NOMO-1 treated with dmso at 0.1 percent for 144 hours (cell line): ENCODE results near the gene RNF151.
A peak's percentile ranks its signal among the peaks of the same experiment; 100 is the strongest.
"Not testable (repeated sequence)": the region's sequence is repeated elsewhere in the genome, so short reads cannot be mapped to it uniquely, and the experiment has no call there.

ENCODE experiments used
- DNase-seq: peaks from one replicate; lab custom pipeline; 2025; ENCODE audit not compliant: unreplicated experiment; lab: John Stamatoyannopoulos, UW

RNF151 gene

GRCh38 chr16:1938910-1939309 is 27.7 kb upstream of the RNF151 start:
- DNase-seq: no peak

- not testable (repeated sequence) for DNase-seq
These were observed 26.8 kb upstream of the RNF151 start for GRCh38 chr16:1939833-1940232.

GRCh38 chr16:1940273-1941161 is 26.1 kb upstream of the RNF151 start:
- no peak for DNase-seq

GRCh38 chr16:1941162-1942046 is 25.3 kb upstream of the RNF151 start:
- DNase-seq: peak; percentile 36

GRCh38 chr16:1942047-1942809 is 24.4 kb upstream of the RNF151 start:
- peak; percentile 55 for DNase-seq

- DNase-seq: peak; percentile 98
These were observed 23.6 kb upstream of the RNF151 start, which contains the start of gene MSRB1 for GRCh38 chr16:1942810-1943726. Gene MSRB1, minus strand, starts transcription at chr16:1943199. Its CDS starts 43 bp downstream, at chr16:1943156.

- no peak for DNase-seq
These were observed 21.9 kb upstream of the RNF151 start for GRCh38 chr16:1944612-1945199.

GRCh38 chr16:1945559-1946391 is 20.9 kb upstream of the RNF151 start:
- no peak for DNase-seq

- DNase-seq: no peak
These were observed 19.9 kb upstream of the RNF151 start for GRCh38 chr16:1946495-1947368.

- no peak for DNase-seq
These were observed 19.3 kb upstream of the RNF151 start for GRCh38 chr16:1947369-1947670.

- no peak for DNase-seq
These were observed 17.1 kb upstream of the RNF151 start for GRCh38 chr16:1949507-1949906.

GRCh38 chr16:1950047-1950446 is 16.6 kb upstream of the RNF151 start:
- DNase-seq: no peak

- DNase-seq: no peak
These were observed 16.1 kb upstream of the RNF151 start for GRCh38 chr16:1950559-1950958.

GRCh38 chr16:1953734-1954133 is 12.9 kb upstream of the RNF151 start:
- DNase-seq: no peak

- not testable (repeated sequence) for DNase-seq
These were observed 9.1 kb upstream of the RNF151 start for GRCh38 chr16:1957434-1958142.

- not testable (repeated sequence) for DNase-seq
These were observed 8.5 kb upstream of the RNF151 start for GRCh38 chr16:1958143-1958491.

- no peak for DNase-seq
These were observed 7.9 kb upstream of the RNF151 start for GRCh38 chr16:1958715-1959268.
